ENCODE data around the gene DEFB124.
"Not testable (repeated sequence)": the region's sequence is repeated elsewhere in the genome, so short reads cannot be mapped to it uniquely, and the experiment has no call there.

Gene DEFB124
- 0 reads per million in 9 experiments for total RNA-seq

GRCh38 chr20:31474758-31475427 is at the start of gene DEFB124, which contains the start of gene REM1:
TSS of gene DEFB124 (minus strand) at chr20:31475127. CDS start at chr20:31473013, 2,114 bp downstream.
TSS of gene REM1 (plus strand) at chr20:31475288. CDS start at chr20:31476446, 1,158 bp downstream.
- DNase-seq (no peak), ATAC-seq (replicated peaks) (no peak)
- H3K4me1 Mint-ChIP-seq (ENCODE audit: low read depth in 2 of 2): peaks cover 2 to 3% of the 10 kb centered on the region in 2 donors
- H3K36me3 Mint-ChIP-seq (ENCODE audit: insufficient read depth): no peaks in the 10 kb centered on the region
- peak within 1 kb of the TSS in 1 of 2 donors; percentile 6 for H3K4me3 Mint-ChIP-seq
- H3K27ac Mint-ChIP-seq: no peak within 1 kb of the TSS
- no peaks in the 10 kb centered on the region for H3K9me3 Mint-ChIP-seq
- peaks cover 47 to 67% of the 10 kb centered on the region in 2 donors for H3K27me3 Mint-ChIP-seq

DNA sequence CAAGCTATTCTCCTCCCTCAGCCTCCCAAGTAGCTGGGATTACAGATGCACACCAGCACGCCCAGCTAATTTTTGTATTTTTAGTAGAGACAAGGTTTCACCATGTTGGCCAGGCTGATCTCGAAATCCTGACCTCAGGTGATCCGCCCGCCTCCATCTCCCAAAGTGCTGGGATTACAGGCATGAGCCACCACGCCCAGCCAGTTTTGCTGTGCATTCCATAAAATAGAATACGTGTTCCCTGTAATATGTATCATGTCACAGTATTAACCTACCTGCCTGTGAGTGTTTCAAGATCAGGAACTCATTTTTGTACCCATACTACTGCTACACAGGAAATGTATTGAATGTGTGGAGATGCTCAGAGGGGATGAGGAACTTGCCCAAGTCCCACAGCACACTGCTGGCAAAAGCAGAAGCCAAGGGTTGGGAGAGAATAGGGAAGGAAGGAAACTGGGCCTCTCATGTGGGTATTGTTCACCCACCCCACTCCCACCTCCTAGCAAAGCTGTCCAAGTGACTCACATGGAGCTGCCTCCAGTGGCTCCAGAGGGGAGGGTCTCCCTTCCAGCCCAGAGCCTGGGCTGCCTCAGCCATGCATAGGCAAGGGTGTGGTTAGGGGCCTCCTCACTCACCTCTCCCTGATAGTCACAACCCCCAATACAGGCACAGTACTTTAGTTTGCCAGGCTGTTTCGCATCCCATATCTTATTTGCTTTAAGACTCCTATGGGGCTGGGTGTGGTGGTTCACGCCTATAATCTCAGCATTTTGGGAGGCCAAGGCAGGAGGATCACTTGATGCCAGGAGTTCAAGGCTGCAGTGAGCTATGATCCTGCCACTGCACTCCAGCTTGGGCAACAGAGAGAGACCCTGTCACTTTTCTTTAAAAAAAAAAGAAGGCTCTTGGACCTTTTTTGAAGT is 48.7 kb upstream of the DEFB124 start:
- no peaks in the 10 kb centered on the region for H3K27me3 Mint-ChIP-seq
- H3K36me3 Mint-ChIP-seq (ENCODE audit: insufficient read depth): peaks cover 72% of the 10 kb centered on the region
- H3K4me3 Mint-ChIP-seq: no peak overlapping the region
- no peaks in the 10 kb centered on the region for H3K9me3 Mint-ChIP-seq
- DNase-seq (no peak), ATAC-seq (replicated peaks) (peak; percentile 46)
- peak overlapping the region; percentile 28 to 51 for H3K27ac Mint-ChIP-seq
- H3K4me1 Mint-ChIP-seq (ENCODE audit: low read depth in 2 of 2): peaks cover 24 to 38% of the 10 kb centered on the region in 2 donors

GRCh38 chr20:31522731-31523130 is 47.8 kb upstream of the DEFB124 start:
- Mint-ChIP-seq H3K4me3 (no peak overlapping the region), H3K9me3 (no peaks in the 10 kb centered on the region), H3K4me1 (ENCODE audit: low read depth in 2 of 2) (peaks cover 24 to 38% of the 10 kb centered on the region in 2 donors), H3K27me3 (no peaks in the 10 kb centered on the region), H3K27ac (peak overlapping the region; percentile 13 to 51), H3K36me3 (ENCODE audit: insufficient read depth) (peaks cover 63% of the 10 kb centered on the region)
- DNase-seq (no peak), ATAC-seq (replicated peaks) (no peak)

DNA sequence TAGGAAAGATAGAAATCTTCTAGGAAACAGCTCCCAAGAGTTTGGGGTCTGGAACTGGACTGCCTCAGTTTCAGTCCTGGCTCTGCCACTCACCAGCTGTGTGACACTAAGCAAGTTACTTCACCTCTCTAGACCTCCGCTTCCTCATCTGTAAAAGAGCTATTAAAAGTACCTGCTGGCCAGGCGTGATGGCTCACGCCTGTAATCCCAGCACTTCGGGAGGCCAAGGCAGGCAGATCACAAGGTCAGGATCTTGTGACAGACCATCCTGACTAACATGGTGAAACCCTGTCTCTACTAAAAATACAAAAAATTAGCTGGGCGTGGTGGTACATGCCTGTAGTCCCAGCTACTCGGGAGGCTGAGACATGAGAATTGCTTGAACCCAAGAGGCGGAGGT is 46.3 kb upstream of the DEFB124 start:
- H3K4me3 Mint-ChIP-seq; H3K9me3 Mint-ChIP-seq; H3K27me3 Mint-ChIP-seq; H3K27ac Mint-ChIP-seq; ATAC-seq (replicated peaks); DNase-seq: not testable (repeated sequence)
- Mint-ChIP-seq H3K4me1 (ENCODE audit: low read depth in 2 of 2) (peaks cover 24 to 32% of the 10 kb centered on the region in 2 donors), H3K36me3 (ENCODE audit: insufficient read depth) (peaks cover 49% of the 10 kb centered on the region)

GRCh38 chr20:31517373-31517772 is 42.4 kb upstream of the DEFB124 start:
- Mint-ChIP-seq H3K27ac (no peak overlapping the region), H3K4me1 (ENCODE audit: low read depth in 2 of 2) (peaks cover 19 to 22% of the 10 kb centered on the region in 2 donors), H3K9me3 (no peaks in the 10 kb centered on the region), H3K4me3 (no peak overlapping the region), H3K27me3 (no peaks in the 10 kb centered on the region), H3K36me3 (ENCODE audit: insufficient read depth) (peaks cover 25% of the 10 kb centered on the region)
- DNase-seq (no peak), ATAC-seq (replicated peaks) (no peak)

DNA sequence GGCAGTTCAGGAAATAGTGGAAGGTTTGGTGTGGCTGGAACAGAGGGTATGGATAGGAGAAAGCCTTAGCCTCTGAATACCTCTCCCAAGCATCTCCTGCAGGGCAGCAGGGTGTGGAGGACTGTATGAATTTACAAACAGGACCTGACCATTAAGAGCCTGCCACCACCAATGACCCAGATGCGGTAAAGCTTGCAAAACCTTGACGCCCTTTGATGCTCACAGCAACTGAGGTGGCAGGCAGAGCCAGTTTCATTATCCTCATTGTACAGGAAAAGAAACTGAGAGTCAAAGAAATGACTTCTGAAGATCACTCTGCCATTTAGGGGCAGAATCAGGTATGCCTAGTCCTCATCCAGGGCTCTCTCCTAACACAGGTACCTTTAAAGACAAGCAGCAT is 41.7 kb upstream of the DEFB124 start:
- Mint-ChIP-seq H3K9me3 (no peaks in the 10 kb centered on the region), H3K27me3 (no peaks in the 10 kb centered on the region)

DNA sequence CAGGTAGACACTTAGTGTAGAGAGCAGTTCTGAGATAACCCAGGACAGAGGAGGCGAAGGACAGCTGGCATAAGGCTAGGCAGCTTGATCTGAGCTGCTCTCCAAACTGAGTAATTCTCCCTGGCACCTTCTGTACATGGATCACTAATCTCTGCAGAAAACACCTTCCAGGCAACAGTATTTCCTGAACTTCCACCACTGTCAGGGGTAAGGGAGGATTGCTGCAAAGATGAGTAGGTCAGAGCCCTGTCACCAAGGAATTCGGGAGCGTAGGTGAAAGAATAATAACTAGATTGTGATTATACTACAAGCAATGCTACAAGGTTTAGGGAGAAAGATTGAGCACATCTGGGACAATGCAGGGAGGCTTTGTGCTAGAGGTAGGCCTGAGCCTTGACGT is 41.2 kb upstream of the DEFB124 start:
- Mint-ChIP-seq H3K27ac (no peak overlapping the region), H3K36me3 (ENCODE audit: insufficient read depth) (peaks cover 19% of the 10 kb centered on the region), H3K27me3 (no peaks in the 10 kb centered on the region), H3K4me3 (no peak overlapping the region), H3K9me3 (no peaks in the 10 kb centered on the region), H3K4me1 (ENCODE audit: low read depth in 2 of 2) (peaks cover 17 to 20% of the 10 kb centered on the region in 2 donors)
- no peak for ATAC-seq (replicated peaks)
- no peak for DNase-seq

More for the DNA sequence above, 41.7 kb upstream of the DEFB124 start:
- H3K36me3 Mint-ChIP-seq (ENCODE audit: insufficient read depth): peaks cover 22% of the 10 kb centered on the region
- H3K4me1 Mint-ChIP-seq (ENCODE audit: low read depth in 2 of 2): peaks cover 19 to 22% of the 10 kb centered on the region in 2 donors
- no peak overlapping the region for H3K4me3 Mint-ChIP-seq
- H3K27ac Mint-ChIP-seq: no peak overlapping the region
- no peak for DNase-seq
- peak; percentile 12 for ATAC-seq (replicated peaks)

- Mint-ChIP-seq H3K4me3 (no peak overlapping the region), H3K27ac (no peak overlapping the region), H3K4me1 (ENCODE audit: low read depth in 2 of 2) (peaks cover 15 to 16% of the 10 kb centered on the region in 2 donors), H3K9me3 (no peaks in the 10 kb centered on the region), H3K27me3 (no peaks in the 10 kb centered on the region), H3K36me3 (ENCODE audit: insufficient read depth) (peaks cover 16% of the 10 kb centered on the region)
- no peak for ATAC-seq (replicated peaks)
- no peak for DNase-seq
Measured at GRCh38 chr20:31515775-31516107, 40.8 kb upstream of the DEFB124 start.

DNA sequence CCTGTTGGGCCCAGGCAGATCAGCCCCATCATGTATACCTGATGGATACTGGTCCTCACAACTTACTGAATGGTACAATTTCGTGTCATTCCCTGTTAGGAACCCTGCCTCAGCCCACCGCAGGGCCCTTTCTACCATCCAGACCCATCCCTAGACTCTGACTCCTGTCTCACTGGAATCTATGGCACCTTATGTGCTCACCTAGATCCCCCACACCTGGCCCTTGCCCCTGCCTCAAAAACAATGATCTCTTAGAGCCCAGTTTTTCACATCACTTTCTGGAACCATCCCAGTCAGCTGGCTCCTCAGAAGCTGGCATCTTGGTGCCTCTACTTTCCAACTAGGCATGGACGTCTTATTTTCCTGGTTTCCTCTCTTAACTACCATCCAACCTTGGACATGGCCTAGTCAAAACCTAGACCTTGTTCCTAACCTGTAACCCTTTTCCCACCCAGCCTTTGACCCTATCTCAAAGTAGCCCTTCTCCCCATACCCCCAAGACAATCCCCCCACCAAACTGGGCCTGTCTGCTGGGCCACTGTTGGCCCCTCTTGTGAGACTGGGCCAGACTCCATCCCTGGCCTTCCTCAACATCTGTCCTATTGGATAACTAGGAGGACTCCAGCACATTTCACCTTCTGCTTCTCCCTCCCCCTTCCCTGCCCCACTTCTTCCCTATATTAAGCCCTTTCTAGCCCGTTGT is 40.3 kb upstream of the DEFB124 start:
- Mint-ChIP-seq H3K9me3 (no peaks in the 10 kb centered on the region), H3K36me3 (ENCODE audit: insufficient read depth) (peaks cover 13% of the 10 kb centered on the region), H3K4me1 (ENCODE audit: low read depth in 2 of 2) (peaks cover 10 to 12% of the 10 kb centered on the region in 2 donors), H3K27me3 (no peaks in the 10 kb centered on the region), H3K4me3 (no peak overlapping the region), H3K27ac (no peak overlapping the region)
- ATAC-seq (replicated peaks): no peak
- DNase-seq: no peak

GRCh38 chr20:31514154-31515071 is 39.5 kb upstream of the DEFB124 start, which contains the start of gene HM13:
TSS of gene HM13 (plus strand) at chr20:31514442. CDS start at chr20:31514552, 110 bp downstream.
- H3K27ac Mint-ChIP-seq: no peak within 1 kb of the TSS
- H3K9me3 Mint-ChIP-seq: no peaks in the 10 kb centered on the region
- H3K36me3 Mint-ChIP-seq (ENCODE audit: insufficient read depth): peaks cover 7% of the 10 kb centered on the region
- H3K4me1 Mint-ChIP-seq (ENCODE audit: low read depth in 2 of 2): peaks cover 4 to 10% of the 10 kb centered on the region in 2 donors
- ATAC-seq (replicated peaks): peak; percentile 88
- peaks cover under 1 to 2% of the 10 kb centered on the region in 2 donors for H3K27me3 Mint-ChIP-seq
- H3K4me3 Mint-ChIP-seq: no peak within 1 kb of the TSS
- peak; percentile 82 to 83 (median 83) for DNase-seq

- no peak for ATAC-seq (replicated peaks)
- Mint-ChIP-seq H3K4me3 (no peak overlapping the region), H3K4me1 (ENCODE audit: low read depth in 2 of 2) (peaks cover under 1 to 3% of the 10 kb centered on the region in 2 donors), H3K27me3 (peaks cover 19 to 38% of the 10 kb centered on the region in 2 donors), H3K9me3 (no peaks in the 10 kb centered on the region), H3K36me3 (ENCODE audit: insufficient read depth) (no peaks in the 10 kb centered on the region), H3K27ac (no peak overlapping the region)
- DNase-seq: no peak
Measured at GRCh38 chr20:31508517-31509244, 33.8 kb upstream of the DEFB124 start.

DNA sequence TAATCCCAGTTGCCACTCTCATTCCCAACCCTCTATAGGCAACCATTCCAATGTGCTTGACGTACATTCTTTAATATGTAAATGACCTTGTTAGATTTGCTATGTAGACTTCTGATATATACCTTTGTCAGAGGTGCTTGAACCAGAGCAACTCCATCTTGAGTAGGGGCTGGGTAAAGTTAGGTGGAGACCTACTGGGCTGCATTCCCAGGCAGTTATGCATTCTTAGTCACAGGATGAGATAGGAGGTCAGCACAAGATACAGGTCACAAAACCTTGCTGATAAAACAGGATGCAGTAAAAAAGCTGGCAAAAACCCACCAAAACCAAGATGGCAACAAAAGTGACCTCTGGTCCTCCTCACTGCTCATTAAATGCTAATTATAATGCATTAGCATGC is 31.0 kb upstream of the DEFB124 start:
- peaks cover 4 to 9% of the 10 kb centered on the region in 2 donors for H3K4me1 Mint-ChIP-seq (ENCODE audit: low read depth in 2 of 2)
- ATAC-seq (replicated peaks): no peak
- no peaks in the 10 kb centered on the region for H3K36me3 Mint-ChIP-seq (ENCODE audit: insufficient read depth)
- H3K4me3 Mint-ChIP-seq: no peak overlapping the region
- no peak overlapping the region for H3K27ac Mint-ChIP-seq
- H3K9me3 Mint-ChIP-seq: no peaks in the 10 kb centered on the region
- H3K27me3 Mint-ChIP-seq: peaks cover 22 to 43% of the 10 kb centered on the region in 2 donors
- DNase-seq: no peak
